Right cardiac atrium (tissue), 5 donors: Measurements from ENCODE around the gene AKR1A1. TPM values are rescaled to one million over a fixed set of nuclear protein-coding genes. Genes with fewer than 3 reads are reported as not detected.
A peak's percentile ranks its signal among the peaks of the same experiment; 100 is the strongest.
"Not testable (repeated sequence)": the region's sequence is repeated elsewhere in the genome, so short reads cannot be mapped to it uniquely, and the experiment has no call there.

Source experiments
- ATAC-seq, 2 donors: fragments of 200-7000 bp; cut with Tn5 transposase; one replicate each; pipeline versions ENCODE4 v1.8.0 to v1.9.1; 2020; ENCODE audit warnings: moderate library complexity in 2 of 2, mild to moderate bottlenecking in 1 of 2
- DNase-seq, 3 donors: peaks; one replicate each; pipeline ENCODE4 v3.0.0-alpha.2; 2020
- H3K27ac ChIP-seq: one replicate; pipeline ENCODE4 v1.5.1; 2013; ENCODE audit warnings: mild to moderate bottlenecking, low read length, control low read depth, moderate library complexity
- H3K27me3 ChIP-seq: one replicate; pipeline ENCODE4 v1.6.1; 2013; ENCODE audit not compliant: control insufficient read depth, insufficient read depth
- H3K4me1 ChIP-seq: one replicate; pipeline ENCODE4 v1.6.1; 2013; ENCODE audit warnings: low read length; ENCODE audit not compliant: control insufficient read depth, insufficient read depth
- H3K4me3 ChIP-seq: one replicate; pipeline ENCODE4 v1.5.1; 2013; ENCODE audit warnings: low read length, control low read depth
- H3K9me3 ChIP-seq: one replicate; pipeline ENCODE4 v1.6.1; 2013; ENCODE audit warnings: low read length; ENCODE audit not compliant: control insufficient read depth
- WGBS: extraction: QIAGEN DNeasy Blood & Tissue Kit; methylation state at CpG from one replicate; pipeline ENCODE4 v1.1.7; 2013; 5-methylcytosine and 5-hydroxymethylcytosine counted together
- intact Hi-C, 4 donors: fragments of 100-400 bp; cut with DNase I; formaldehyde crosslinking; loops; one replicate each; pipeline versions ENCODE4 v1.11.0 to v1.14.0; 2022 to 2023
- polyA plus RNA-seq: library from polyadenylated mRNA; stranded (reverse); fragments of 200-250 nt; gene quantifications from one replicate; pipeline ENCODE4 v1.2.3, GENCODE V29; 2013
- total RNA-seq, 4 donors: library from RNA; stranded (reverse); fragmentation: NEBNext Ultra II Directional; extraction: Animal tissue kit (Norgen Biotek cat#: 25700); gene quantifications; one replicate each; pipeline ENCODE4 v1.2.1, GENCODE V29; 2021
- donor health status: healthy with polysubstance abuse.
- donor health status: DM: no; HTN: yes; CAD: no.
- donor health status: DM: no; HTN: no; CAD: no.
- donor health status: DM: no; HTN: yes; CAD: no; lungs with severe emphysema.
- donor health status: DM: yes; HTN: yes; CAD: no.

AKR1A1 gene
- total and polyA plus RNA-seq, 5 donors: 67.3 to 106 (median 88.1) TPM

GRCh38 chr1:45523975-45524374, 26.7 kb upstream of the AKR1A1 start:
- H3K27me3 ChIP-seq, H3K4me3 ChIP-seq, DNase-seq, ATAC-seq, H3K4me1 ChIP-seq, H3K27ac ChIP-seq, H3K9me3 ChIP-seq, intact Hi-C loops: not testable (repeated sequence)
- 83% methylated on average over 10 of the region's 10 CpGs for WGBS

- Histone ChIP-seq H3K9me3 (no peaks in the 10 kb centered on the region), H3K4me3 (no peak overlapping the region), H3K27ac (no peak overlapping the region), H3K4me1 (no peaks in the 10 kb centered on the region), H3K27me3 (no peaks in the 10 kb centered on the region)
- DNase-seq: no peak
- WGBS: 95% methylated on average over 1 of the region's 1 CpG
- intact Hi-C loops: no loop called here
- ATAC-seq: no peak
Observed at GRCh38 chr1:45526135-45526644, 24.4 kb upstream of the AKR1A1 start.

- Histone ChIP-seq H3K27ac (no peak overlapping the region), H3K27me3 (no peaks in the 10 kb centered on the region), H3K9me3 (no peaks in the 10 kb centered on the region), H3K4me3 (no peak overlapping the region), H3K4me1 (no peaks in the 10 kb centered on the region)
- ATAC-seq (no peak), DNase-seq (no peak)
- WGBS: 93% methylated on average over 11 of the region's 11 CpGs
- intact Hi-C loops: no loop called here
Observed at GRCh38 chr1:45530632-45531135, 19.9 kb upstream of the AKR1A1 start.

GRCh38 chr1:45531873-45532272, 18.8 kb upstream of the AKR1A1 start:
- intact Hi-C loops: no loop called here
- 74% methylated on average over 5 of the region's 5 CpGs for WGBS
- ATAC-seq (no peak), DNase-seq (no peak)
- Histone ChIP-seq H3K9me3 (no peaks in the 10 kb centered on the region), H3K27ac (no peak overlapping the region), H3K4me1 (no peaks in the 10 kb centered on the region), H3K4me3 (no peak overlapping the region), H3K27me3 (no peaks in the 10 kb centered on the region)

- intact Hi-C loops: no loop called here
- no peak for DNase-seq
- Histone ChIP-seq H3K4me1 (no peaks in the 10 kb centered on the region), H3K27me3 (no peaks in the 10 kb centered on the region), H3K9me3 (no peaks in the 10 kb centered on the region), H3K27ac (no peak overlapping the region), H3K4me3 (no peak overlapping the region)
- WGBS: 67% methylated on average over 6 of the region's 6 CpGs
- no peak for ATAC-seq
Observed at GRCh38 chr1:45535988-45536766, 14.4 kb upstream of the AKR1A1 start.

- ATAC-seq: no peak
Observed at GRCh38 chr1:45536886-45537285, 13.7 kb upstream of the AKR1A1 start.

GRCh38 chr1:45541193-45541592, 9.4 kb upstream of the AKR1A1 start:
- 91% methylated on average over 1 of the region's 1 CpG for WGBS
- no peak overlapping the region for H3K27ac ChIP-seq
- H3K4me1 ChIP-seq: no peaks in the 10 kb centered on the region

More at GRCh38 chr1:45536886-45537285, 13.7 kb upstream of the AKR1A1 start:
- H3K9me3 ChIP-seq: no peaks in the 10 kb centered on the region
- no peaks in the 10 kb centered on the region for H3K4me1 ChIP-seq
- H3K27ac ChIP-seq: no peak overlapping the region
- DNase-seq: no peak
- H3K27me3 ChIP-seq: no peaks in the 10 kb centered on the region
- intact Hi-C loops: no loop called here
- H3K4me3 ChIP-seq: no peak overlapping the region
- WGBS: 67% methylated on average over 4 of the region's 4 CpGs

GRCh38 chr1:45542591-45542990, 8.0 kb upstream of the AKR1A1 start:
- intact Hi-C loops: no loop called here
- WGBS: 67% methylated on average over 4 of the region's 4 CpGs
- Histone ChIP-seq H3K4me1 (no peaks in the 10 kb centered on the region), H3K9me3 (no peaks in the 10 kb centered on the region), H3K27me3 (no peaks in the 10 kb centered on the region), H3K4me3 (no peak overlapping the region), H3K27ac (no peak overlapping the region)
- DNase-seq (no peak), ATAC-seq (peak; percentile 62 to 63)

More at GRCh38 chr1:45541193-45541592, 9.4 kb upstream of the AKR1A1 start:
- Histone ChIP-seq H3K9me3 (no peaks in the 10 kb centered on the region), H3K4me3 (no peak overlapping the region), H3K27me3 (no peaks in the 10 kb centered on the region)
- DNase-seq: no peak
- intact Hi-C loops: no loop called here
- no peak for ATAC-seq

- ATAC-seq: peak; percentile 85 to 90
- 27% methylated on average over 8 of the region's 8 CpGs for WGBS
- H3K4me3 ChIP-seq: no peak overlapping the region
Observed at GRCh38 chr1:45543581-45544417, 6.8 kb upstream of the AKR1A1 start.

GRCh38 chr1:45544530-45544929, 6.1 kb upstream of the AKR1A1 start:
- H3K27me3 ChIP-seq: no peaks in the 10 kb centered on the region
- H3K4me3 ChIP-seq: no peak overlapping the region
- ATAC-seq (no peak), DNase-seq (no peak)
- H3K9me3 ChIP-seq: no peaks in the 10 kb centered on the region
- intact Hi-C loops: no loop called here
- no peak overlapping the region for H3K27ac ChIP-seq
- no peaks in the 10 kb centered on the region for H3K4me1 ChIP-seq
- WGBS: 85% methylated on average over 4 of the region's 4 CpGs

More at GRCh38 chr1:45543581-45544417, 6.8 kb upstream of the AKR1A1 start:
- peak; percentile 53 to 78 (median 71) for DNase-seq
- intact Hi-C loops: no loop called here
- H3K27ac ChIP-seq: peak overlapping the region; percentile 36
- H3K4me1 ChIP-seq: no peaks in the 10 kb centered on the region
- H3K9me3 ChIP-seq: no peaks in the 10 kb centered on the region
- no peaks in the 10 kb centered on the region for H3K27me3 ChIP-seq

GRCh38 chr1:45545019-45545493, 5.6 kb upstream of the AKR1A1 start:
- intact Hi-C loops: no loop called here
- Histone ChIP-seq H3K4me3 (no peak overlapping the region), H3K27ac (no peak overlapping the region), H3K27me3 (no peaks in the 10 kb centered on the region), H3K4me1 (no peaks in the 10 kb centered on the region), H3K9me3 (no peaks in the 10 kb centered on the region)
- WGBS: 56% methylated on average over 6 of the region's 6 CpGs
- DNase-seq (no peak), ATAC-seq (no peak)
